Esophagus squamous epithelium (tissue), 5 donors: ENCODE results near the gene NRM. TPM values are rescaled to one million over a fixed set of nuclear protein-coding genes. Genes with fewer than 3 reads are reported as not detected.
"Not testable (repeated sequence)": the region's sequence is repeated elsewhere in the genome, so short reads cannot be mapped to it uniquely, and the experiment has no call there.

Experiments
- DNase-seq: peaks from one replicate; lab custom pipeline; 2025; lab: John Stamatoyannopoulos, UW
- H3K27ac ChIP-seq, 4 donors: fragments of 200-600 bp; sonication (generic); one replicate each; pipeline ENCODE4 v1.5.1; 2016 to 2019; ENCODE audit warnings: mild to moderate bottlenecking in 1 of 4
- H3K27me3 ChIP-seq, 4 donors: fragments of 200-600 bp; sonication (generic); 1 replicate in 3 of 4; 2 replicates in 1 of 4; pipeline versions ENCODE4 v1.5.1 to v1.6.0; 2017 to 2021; ENCODE audit warnings: antibody characterized with exemption in 1 of 4
- H3K36me3 ChIP-seq, 3 donors: fragments of 200-600 bp; sonication (generic); one replicate each; pipeline ENCODE4 v1.5.1; 2016 to 2019
- H3K4me1 ChIP-seq, 3 donors: fragments of 200-600 bp; sonication (generic); one replicate each; pipeline ENCODE4 v1.5.1; 2017 to 2019
- H3K4me3 ChIP-seq, 4 donors: fragments of 200-600 bp; sonication (generic); 1 replicate in 3 of 4; 2 replicates in 1 of 4; pipeline ENCODE4 v1.5.1; 2016 to 2019; ENCODE audit warnings: mild to moderate bottlenecking in 2 of 4, moderate library complexity in 1 of 4
- H3K9me3 ChIP-seq, 3 donors: fragments of 200-600 bp; sonication (generic); one replicate each; pipeline ENCODE4 v1.5.1; 2016 to 2019
- POLR2A ChIP-seq, 4 donors: fragments of 450-650 bp; IDR thresholded peaks; one replicate each; pipeline ENCODE4 v1.6.1; 2017; ENCODE audit warnings: antibody characterized with exemption in 4 of 4, mild to moderate bottlenecking in 4 of 4, moderate library complexity in 3 of 4
- WGBS, 2 donors: methylation state at CpG; one replicate each; pipeline ENCODE4 v1.1.5; 2018; 5-methylcytosine and 5-hydroxymethylcytosine counted together
- intact Hi-C: fragments of 100-400 bp; cut with DNase I; formaldehyde crosslinking; loops from one replicate; pipeline ENCODE4 v1.15.0; 2022
- total RNA-seq, 4 donors: library from RNA; depleted of rRNA; stranded (reverse); fragments of >200 nt; gene quantifications; one replicate each; pipeline ENCODE4 v1.1.0, GENCODE V29; 2016
- TF ChIP-seq, protein P1 (sequence below), 6 experiments: fragments of 450-650 bp in 4 of 6; fragments of 200-600 bp in 2 of 6; sonication (generic) in 2 of 6; IDR thresholded peaks; one replicate each; pipeline ENCODE4 v1.5.1; 2016 to 2019; ENCODE audit warnings: antibody characterized with exemption in 6 of 6, mild to moderate bottlenecking in 4 of 6, moderate library complexity in 4 of 6
- donor health status: DM: yes; HTN: yes; CAD: no.

The NRM gene
- total RNA-seq, 4 donors from 2014 or later: 3.8 to 7.4 (median 6.7) TPM

GRCh38 chr6:30664994-30665767 lies 25.6 kb downstream of the NRM start:
- no peak for DNase-seq
- no peaks in the 10 kb centered on the region for H3K9me3 ChIP-seq
- peaks cover 24 to 100% (median 56%) of the 10 kb centered on the region in 3 donors for H3K36me3 ChIP-seq
- no peaks in the 10 kb centered on the region for H3K4me1 ChIP-seq
- H3K27me3 ChIP-seq: no peaks in the 10 kb centered on the region
- WGBS, 2 donors: 92 to 94% methylated on average over 28 of the region's 34 CpGs
- no peak overlapping the region for H3K27ac ChIP-seq
- no peak overlapping the region for H3K4me3 ChIP-seq
- intact Hi-C loops: no loop called here
- no peak for TF ChIP-seq POLR2A (IDR thresholded peaks at IDR 0.05)
- TF ChIP-seq, protein P1, sequence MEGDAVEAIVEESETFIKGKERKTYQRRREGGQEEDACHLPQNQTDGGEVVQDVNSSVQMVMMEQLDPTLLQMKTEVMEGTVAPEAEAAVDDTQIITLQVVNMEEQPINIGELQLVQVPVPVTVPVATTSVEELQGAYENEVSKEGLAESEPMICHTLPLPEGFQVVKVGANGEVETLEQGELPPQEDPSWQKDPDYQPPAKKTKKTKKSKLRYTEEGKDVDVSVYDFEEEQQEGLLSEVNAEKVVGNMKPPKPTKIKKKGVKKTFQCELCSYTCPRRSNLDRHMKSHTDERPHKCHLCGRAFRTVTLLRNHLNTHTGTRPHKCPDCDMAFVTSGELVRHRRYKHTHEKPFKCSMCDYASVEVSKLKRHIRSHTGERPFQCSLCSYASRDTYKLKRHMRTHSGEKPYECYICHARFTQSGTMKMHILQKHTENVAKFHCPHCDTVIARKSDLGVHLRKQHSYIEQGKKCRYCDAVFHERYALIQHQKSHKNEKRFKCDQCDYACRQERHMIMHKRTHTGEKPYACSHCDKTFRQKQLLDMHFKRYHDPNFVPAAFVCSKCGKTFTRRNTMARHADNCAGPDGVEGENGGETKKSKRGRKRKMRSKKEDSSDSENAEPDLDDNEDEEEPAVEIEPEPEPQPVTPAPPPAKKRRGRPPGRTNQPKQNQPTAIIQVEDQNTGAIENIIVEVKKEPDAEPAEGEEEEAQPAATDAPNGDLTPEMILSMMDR (IDR thresholded peaks at IDR 0.05): no peak

- H3K27me3 ChIP-seq, H3K4me3 ChIP-seq, intact Hi-C loops, H3K4me1 ChIP-seq, H3K9me3 ChIP-seq, DNase-seq, H3K27ac ChIP-seq: not testable (repeated sequence)
- WGBS, 2 donors: 84 to 89% methylated on average over 5 of the region's 5 CpGs
- peaks cover 50 to 100% (median 63%) of the 10 kb centered on the region in 3 donors for H3K36me3 ChIP-seq
Observed at GRCh38 chr6:30657922-30658321, 32.9 kb downstream of the NRM start.

DNA sequence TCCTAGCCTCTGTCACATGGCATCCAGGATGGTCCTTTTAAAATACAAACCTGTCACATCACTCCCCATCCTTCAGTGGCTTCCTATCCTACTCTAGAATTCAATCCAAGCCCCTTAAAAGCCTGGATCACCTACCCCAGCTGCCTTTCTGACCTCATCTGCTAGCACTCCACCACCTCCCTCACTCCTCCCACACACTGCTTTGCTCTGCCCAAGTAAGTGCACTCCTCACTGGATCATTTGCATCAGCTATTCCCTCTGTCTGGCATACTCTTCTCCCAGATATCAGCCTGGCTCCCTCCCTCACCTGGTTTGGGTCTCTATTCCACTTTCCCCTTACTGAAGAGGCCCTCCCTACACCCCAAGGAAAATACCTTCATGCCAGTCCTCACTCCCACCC lies 33.3 kb downstream of the NRM start:
- DNase-seq: no peak
- Histone ChIP-seq H3K27me3 (no peaks in the 10 kb centered on the region), H3K9me3 (no peaks in the 10 kb centered on the region), H3K4me1 (no peaks in the 10 kb centered on the region), H3K4me3 (no peak overlapping the region), H3K27ac (no peak overlapping the region), H3K36me3 (peaks cover 45 to 100% (median 63%) of the 10 kb centered on the region in 3 donors)
- TF ChIP-seq, protein P1 (IDR thresholded peaks at IDR 0.05): no peak
- TF ChIP-seq POLR2A (IDR thresholded peaks at IDR 0.05): no peak
- intact Hi-C loops: no loop called here

- Histone ChIP-seq H3K4me3 (no peak overlapping the region), H3K27ac (no peak overlapping the region), H3K9me3 (no peaks in the 10 kb centered on the region), H3K36me3 (peaks cover 42 to 100% (median 62%) of the 10 kb centered on the region in 3 donors), H3K27me3 (no peaks in the 10 kb centered on the region), H3K4me1 (no peaks in the 10 kb centered on the region)
- TF ChIP-seq, protein P1 (IDR thresholded peaks at IDR 0.05): no peak
- no peak for TF ChIP-seq POLR2A (IDR thresholded peaks at IDR 0.05)
- WGBS, 2 donors: 72 to 77% methylated on average over 7 of the region's 7 CpGs
- no peak for DNase-seq
- intact Hi-C loops: no loop called here
Observed at GRCh38 chr6:30656513-30656912, 34.3 kb downstream of the NRM start.

DNA sequence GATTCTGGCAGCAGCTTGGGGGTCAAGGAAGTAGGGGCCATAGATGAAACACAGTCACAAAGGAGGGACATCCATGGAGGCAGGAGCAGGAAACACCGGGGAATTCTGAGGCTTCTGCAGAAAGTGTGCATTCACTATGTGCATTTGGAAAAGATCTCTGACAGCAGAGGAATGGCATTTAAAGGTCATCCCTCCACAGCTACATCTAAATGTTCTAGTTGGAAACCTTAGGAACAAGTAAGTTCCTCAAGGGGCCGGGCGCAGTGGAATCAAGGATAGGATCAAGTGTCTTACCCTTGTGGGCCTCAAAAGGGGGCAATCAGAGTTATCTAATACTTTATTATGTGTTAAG lies 35.1 kb downstream of the NRM start:
- DNase-seq: no peak
- Histone ChIP-seq H3K27me3 (no peaks in the 10 kb centered on the region), H3K9me3 (no peaks in the 10 kb centered on the region), H3K36me3 (peaks cover 42 to 100% (median 67%) of the 10 kb centered on the region in 3 donors), H3K27ac (no peak overlapping the region), H3K4me3 (no peak overlapping the region), H3K4me1 (no peaks in the 10 kb centered on the region)
- no peak for TF ChIP-seq POLR2A (IDR thresholded peaks at IDR 0.05)
- TF ChIP-seq, protein P1 (IDR thresholded peaks at IDR 0.05): no peak
- intact Hi-C loops: no loop called here
- 96% methylated on average over 3 of the region's 3 CpGs for WGBS, 2 donors
